ENCODE measurements around the gene GPR142.
"Not testable (repeated sequence)": the region's sequence is repeated elsewhere in the genome, so short reads cannot be mapped to it uniquely, and the experiment has no call there.

Gene GPR142

GRCh38 chr17:74404789-74405188 lies 37.5 kb downstream of the GPR142 start:
- no peak overlapping the region for H3K27ac ChIP-seq
- H3K9me3 ChIP-seq: no peaks in the 10 kb centered on the region
- no peak overlapping the region for H3K4me3 ChIP-seq (ENCODE audit: low read depth in 1 of 2, low read length in 1 of 2)
- H3K27me3 ChIP-seq: peaks cover 12% of the 10 kb centered on the region
- no peak for TF ChIP-seq CTCF (IDR thresholded peaks at IDR 0.05)
- H3K4me1 ChIP-seq (ENCODE audit: control insufficient read depth in 1 of 2, insufficient read depth in 1 of 2, low read depth in 1 of 2, low read length in 1 of 2): no peaks in the 10 kb centered on the region
- no peaks in the 10 kb centered on the region for H3K36me3 ChIP-seq

DNA sequence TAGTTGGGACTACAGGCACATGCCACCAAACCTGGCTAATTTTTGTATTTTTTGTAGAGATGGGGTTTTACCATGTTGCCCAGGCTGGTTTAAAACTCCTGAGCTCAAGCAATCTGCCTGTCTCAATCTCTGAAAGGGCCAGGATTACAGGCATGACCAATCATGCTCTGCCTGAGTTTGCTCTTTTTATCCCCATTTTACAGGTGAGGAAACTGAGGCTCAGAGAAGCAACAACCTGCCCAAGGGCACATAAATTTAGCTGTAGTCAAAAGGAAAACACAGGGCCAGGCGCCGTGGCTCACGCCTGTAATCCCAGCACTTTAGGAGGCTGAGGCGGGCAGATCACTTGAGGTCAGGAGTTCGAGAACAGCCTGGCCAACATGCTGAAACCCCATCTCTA lies 38.0 kb downstream of the GPR142 start:
- H3K4me3 ChIP-seq (ENCODE audit: low read depth in 1 of 2, low read length in 1 of 2); H3K4me1 ChIP-seq (ENCODE audit: control insufficient read depth in 1 of 2, insufficient read depth in 1 of 2, low read depth in 1 of 2, low read length in 1 of 2); H3K27ac ChIP-seq; H3K36me3 ChIP-seq; H3K9me3 ChIP-seq: not testable (repeated sequence)
- H3K27me3 ChIP-seq: peaks cover 12% of the 10 kb centered on the region

DNA sequence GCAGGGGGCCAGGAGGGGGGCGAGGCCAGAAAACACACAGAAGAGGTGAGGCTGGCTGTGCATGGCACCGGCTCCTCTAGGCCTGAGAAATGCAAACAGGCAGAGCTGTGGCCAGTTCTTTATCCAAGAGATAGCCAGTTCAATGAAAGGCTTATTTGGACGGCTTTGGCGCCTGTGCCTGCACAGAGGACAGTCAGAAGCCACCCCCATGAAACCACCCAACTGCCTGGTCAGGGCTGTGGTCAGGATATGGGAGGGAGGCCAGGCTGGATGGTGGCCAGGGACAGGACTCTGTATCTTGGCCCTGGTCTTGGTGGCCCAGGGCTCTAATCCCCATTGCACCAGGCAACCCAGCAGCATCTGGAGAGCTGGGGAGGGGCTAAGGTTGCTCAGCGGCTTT lies 40.1 kb downstream of the GPR142 start:
- no peaks in the 10 kb centered on the region for H3K9me3 ChIP-seq
- H3K4me1 ChIP-seq (ENCODE audit: control insufficient read depth in 1 of 2, insufficient read depth in 1 of 2, low read depth in 1 of 2, low read length in 1 of 2): no peaks in the 10 kb centered on the region
- H3K36me3 ChIP-seq: no peaks in the 10 kb centered on the region
- H3K27me3 ChIP-seq: peaks cover 12% of the 10 kb centered on the region
- no peak for TF ChIP-seq CTCF (IDR thresholded peaks at IDR 0.05)
- no peak overlapping the region for H3K27ac ChIP-seq
- no peak overlapping the region for H3K4me3 ChIP-seq (ENCODE audit: low read depth in 1 of 2, low read length in 1 of 2)

DNA sequence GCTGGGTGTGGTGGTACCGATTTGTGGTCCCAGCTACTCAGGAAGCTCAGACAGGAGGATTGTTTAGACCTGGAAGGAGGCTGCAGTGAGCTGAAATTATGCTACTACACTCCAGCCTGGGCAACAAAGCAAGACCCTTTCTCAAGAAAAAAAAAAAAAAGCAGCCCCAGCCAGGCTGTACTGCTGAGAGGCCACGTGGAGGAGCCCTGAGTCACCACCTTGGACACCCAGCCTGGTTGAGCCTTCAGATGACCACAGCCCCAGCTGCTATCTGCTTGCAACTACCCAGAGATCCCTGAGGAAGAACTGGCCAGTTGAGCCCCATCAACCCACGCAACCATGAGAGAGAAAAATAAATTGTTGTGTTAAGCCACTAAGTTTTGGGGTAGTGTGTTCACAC lies 41.0 kb downstream of the GPR142 start:
- H3K27ac ChIP-seq: no peak overlapping the region

DNA sequence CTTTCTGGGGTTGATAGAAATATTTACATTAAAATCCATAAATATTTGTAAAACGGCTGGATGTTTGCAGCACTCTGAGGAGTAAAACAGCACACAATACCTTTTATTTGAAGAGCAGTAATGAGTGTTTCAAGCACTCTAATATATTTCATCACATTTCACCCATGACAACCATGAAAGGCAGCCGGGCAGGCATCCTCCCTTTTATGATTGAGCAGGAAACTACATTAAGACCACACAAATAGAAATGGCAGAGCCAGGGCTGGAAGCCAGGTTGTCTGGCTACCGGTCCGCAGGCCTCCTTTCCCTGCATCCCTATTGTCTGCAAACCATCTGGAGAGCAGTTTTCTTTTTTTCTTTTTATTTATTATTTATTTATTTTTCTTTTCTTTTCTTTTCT lies 41.5 kb downstream of the GPR142 start:
- H3K27me3 ChIP-seq: peaks cover 9% of the 10 kb centered on the region
- no peaks in the 10 kb centered on the region for H3K36me3 ChIP-seq
- H3K4me3 ChIP-seq (ENCODE audit: low read depth in 1 of 2, low read length in 1 of 2): no peak overlapping the region
- no peak overlapping the region for H3K27ac ChIP-seq
- H3K9me3 ChIP-seq: no peaks in the 10 kb centered on the region
- no peaks in the 10 kb centered on the region for H3K4me1 ChIP-seq (ENCODE audit: control insufficient read depth in 1 of 2, insufficient read depth in 1 of 2, low read depth in 1 of 2, low read length in 1 of 2)
- TF ChIP-seq CTCF (IDR thresholded peaks at IDR 0.05): no peak

More for the DNA sequence above, 41.0 kb downstream of the GPR142 start:
- H3K9me3 ChIP-seq: no peaks in the 10 kb centered on the region
- no peak for TF ChIP-seq CTCF (IDR thresholded peaks at IDR 0.05)
- H3K36me3 ChIP-seq: no peaks in the 10 kb centered on the region
- H3K4me1 ChIP-seq (ENCODE audit: control insufficient read depth in 1 of 2, insufficient read depth in 1 of 2, low read depth in 1 of 2, low read length in 1 of 2): no peaks in the 10 kb centered on the region
- no peak overlapping the region for H3K4me3 ChIP-seq (ENCODE audit: low read depth in 1 of 2, low read length in 1 of 2)
- peaks cover 12% of the 10 kb centered on the region for H3K27me3 ChIP-seq

- no peak overlapping the region for H3K4me3 ChIP-seq (ENCODE audit: low read depth in 1 of 2, low read length in 1 of 2)
- TF ChIP-seq CTCF (IDR thresholded peaks at IDR 0.05): no peak
- H3K9me3 ChIP-seq: no peaks in the 10 kb centered on the region
- H3K36me3 ChIP-seq: no peaks in the 10 kb centered on the region
- H3K27ac ChIP-seq: no peak overlapping the region
- H3K27me3 ChIP-seq: no peaks in the 10 kb centered on the region
- H3K4me1 ChIP-seq (ENCODE audit: control insufficient read depth in 1 of 2, insufficient read depth in 1 of 2, low read depth in 1 of 2, low read length in 1 of 2): no peaks in the 10 kb centered on the region
Measured at GRCh38 chr17:74410001-74410443, 42.7 kb downstream of the GPR142 start.
